NCI-H526 treated with DMSO at 0.1 percent for 48 hours (cell line): ENCODE data around the gene RUNX2.

Experiments
- DNase-seq: peaks from one replicate; lab custom pipeline; 2025; lab: John Stamatoyannopoulos, UW

RUNX2 gene

GRCh38 chr6:45434381-45434700 is 106.2 kb downstream of the RUNX2 start:
- DNase-seq = no peak

- DNase-seq = no peak
These were observed 108.7 kb downstream of the RUNX2 start for GRCh38 chr6:45436544-45437438.

GRCh38 chr6:45437439-45437815 is 109.3 kb downstream of the RUNX2 start:
- no peak for DNase-seq

GRCh38 chr6:45438151-45438550 is 110.0 kb downstream of the RUNX2 start:
- DNase-seq = no peak

- DNase-seq = no peak
These were observed 110.8 kb downstream of the RUNX2 start for GRCh38 chr6:45438849-45439406.

GRCh38 chr6:45439459-45439858 is 111.3 kb downstream of the RUNX2 start:
- DNase-seq = no peak

- no peak for DNase-seq
These were observed 111.8 kb downstream of the RUNX2 start for GRCh38 chr6:45439861-45440388.

- no peak for DNase-seq
These were observed 113.8 kb downstream of the RUNX2 start for GRCh38 chr6:45441851-45442453.

GRCh38 chr6:45442716-45443115 is 114.6 kb downstream of the RUNX2 start:
- no peak for DNase-seq

- DNase-seq = no peak
These were observed 117.2 kb downstream of the RUNX2 start for GRCh38 chr6:45445364-45445748.

- DNase-seq = no peak
These were observed 117.8 kb downstream of the RUNX2 start for GRCh38 chr6:45445749-45446549.

- no peak for DNase-seq
These were observed 118.9 kb downstream of the RUNX2 start for GRCh38 chr6:45447005-45447404.

GRCh38 chr6:45447716-45448115 is 119.6 kb downstream of the RUNX2 start:
- DNase-seq = no peak

- DNase-seq = no peak
These were observed 120.6 kb downstream of the RUNX2 start for GRCh38 chr6:45448417-45449389.

- no peak for DNase-seq
These were observed 122.0 kb downstream of the RUNX2 start for GRCh38 chr6:45450132-45450531.

- no peak for DNase-seq
These were observed 122.7 kb downstream of the RUNX2 start for GRCh38 chr6:45450831-45451230.

GRCh38 chr6:45454008-45454911 is 126.1 kb downstream of the RUNX2 start:
- DNase-seq = no peak

GRCh38 chr6:45455408-45455807 is 127.3 kb downstream of the RUNX2 start:
- DNase-seq = no peak

- DNase-seq = no peak
These were observed 129.0 kb downstream of the RUNX2 start for GRCh38 chr6:45457141-45457540.

- DNase-seq = no peak
These were observed 130.5 kb downstream of the RUNX2 start for GRCh38 chr6:45458672-45459071.
